Stimulated activated CD4-positive, alpha-beta T cell treated with anti-CD3 and anti-CD28 coated beads, Interleukin-12 subunit alpha, Interleukin-12 subunit beta, amount 100 ng/mL, for 48 hours (primary cell): Measurements from ENCODE around the gene NUTM2G.
"Not testable (repeated sequence)": the region's sequence is repeated elsewhere in the genome, so short reads cannot be mapped to it uniquely, and the experiment has no call there.

Experiments used
- DNase-seq, 3 donors: peaks; one replicate each; pipeline ENCODE4 v3.0.0-alpha.2; 2020; ENCODE audit warnings: low read depth in 2 of 3, low spot score in 1 of 3

The NUTM2G gene

DNA sequence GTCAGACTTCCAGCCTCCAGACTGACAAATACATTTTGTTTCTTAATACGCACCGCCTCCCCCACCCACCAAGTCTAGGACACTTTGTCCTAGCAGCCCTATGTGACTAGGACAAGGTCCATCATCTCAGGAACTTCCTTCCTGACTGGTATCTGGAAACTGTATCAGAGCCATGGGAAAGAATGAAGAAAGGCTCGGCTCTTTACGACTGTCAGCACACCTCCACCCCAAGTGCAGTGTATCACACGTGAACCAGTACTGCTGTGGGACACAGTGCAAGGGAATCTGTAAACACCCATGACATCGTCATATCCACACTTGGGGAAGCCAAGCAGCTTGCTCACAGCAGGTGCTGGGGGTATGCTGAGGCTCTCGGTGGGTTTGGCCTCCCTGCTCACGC, 13.0 kb downstream of the NUTM2G start:
- DNase-seq = not testable (repeated sequence)

DNA sequence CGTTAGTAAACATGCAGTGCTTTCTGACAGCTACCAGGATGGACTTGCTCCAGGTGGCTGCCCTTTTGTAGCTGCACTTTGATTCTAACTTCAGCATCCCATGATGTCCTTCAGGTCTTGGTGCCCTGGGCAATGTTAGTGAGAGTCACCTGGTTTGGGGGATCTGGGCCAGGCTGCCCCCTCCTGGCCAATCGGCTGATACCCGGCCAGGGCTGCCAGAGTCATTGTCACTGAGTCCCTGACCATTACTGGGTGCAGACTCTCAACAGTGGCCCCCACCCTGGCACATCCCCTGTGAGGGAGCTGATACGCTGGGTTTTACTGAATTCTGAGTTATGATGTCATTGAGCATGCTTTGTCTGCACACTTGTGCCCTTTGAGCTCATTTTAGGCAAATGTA, 13.5 kb downstream of the NUTM2G start:
- not testable (repeated sequence) for DNase-seq

DNA sequence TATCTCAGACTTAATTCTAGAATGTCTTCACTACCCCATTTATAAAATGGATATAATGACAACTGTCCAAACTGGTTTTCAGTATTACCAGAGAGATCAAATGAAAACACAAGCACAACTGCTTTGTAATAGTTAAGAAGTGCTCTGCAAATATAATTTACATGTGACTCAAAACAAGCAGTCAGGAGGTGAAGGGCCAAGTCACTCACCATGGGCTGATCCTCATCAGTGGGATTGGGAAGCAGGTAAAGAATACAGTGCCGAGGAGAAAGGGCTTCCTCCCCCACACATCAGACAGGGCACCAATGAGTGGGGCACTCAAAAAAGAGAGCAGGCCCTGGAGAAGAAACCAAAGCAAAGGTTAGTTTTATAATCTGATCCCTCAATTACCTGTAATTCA, 20.7 kb downstream of the NUTM2G start:
- not testable (repeated sequence) for DNase-seq

DNA sequence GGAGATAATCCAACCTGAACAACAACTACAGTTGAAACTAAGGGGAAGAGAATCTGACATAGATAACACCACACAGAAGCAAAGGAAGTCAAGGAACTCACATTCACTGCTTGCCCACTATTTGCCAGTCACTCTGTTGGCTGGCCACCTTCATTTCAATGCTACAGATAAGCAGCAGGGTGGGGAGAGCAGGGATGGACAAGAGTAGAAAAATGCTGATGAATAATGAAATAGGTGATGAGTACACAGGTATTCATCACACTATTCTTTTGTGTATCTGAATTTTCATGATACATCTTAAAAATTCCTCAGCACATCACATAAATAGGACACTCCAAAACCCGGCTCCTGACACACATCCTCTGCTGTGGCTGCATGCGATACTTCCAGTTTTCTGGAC, 21.9 kb downstream of the NUTM2G start:
- DNase-seq = not testable (repeated sequence)

DNA sequence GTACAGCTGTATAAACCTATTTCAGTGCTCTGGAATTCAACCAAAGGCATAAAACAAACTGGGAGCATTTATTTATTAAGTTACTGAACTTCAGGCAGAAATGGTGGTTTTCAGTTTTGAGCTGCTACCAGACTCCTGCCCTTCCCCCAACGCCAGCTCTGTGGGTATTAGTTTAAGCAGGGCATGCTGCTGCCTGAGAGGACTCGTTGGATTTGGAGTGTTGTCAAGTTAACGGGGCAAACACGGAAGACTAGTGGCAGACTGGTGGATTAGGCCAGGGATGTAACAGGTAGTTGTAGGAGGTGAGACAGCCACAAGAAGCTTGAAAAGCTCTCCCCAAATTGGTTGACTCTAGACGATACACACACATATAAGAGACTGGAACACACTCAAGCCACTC, 38.9 kb downstream of the NUTM2G start:
- not testable (repeated sequence) for DNase-seq

DNA sequence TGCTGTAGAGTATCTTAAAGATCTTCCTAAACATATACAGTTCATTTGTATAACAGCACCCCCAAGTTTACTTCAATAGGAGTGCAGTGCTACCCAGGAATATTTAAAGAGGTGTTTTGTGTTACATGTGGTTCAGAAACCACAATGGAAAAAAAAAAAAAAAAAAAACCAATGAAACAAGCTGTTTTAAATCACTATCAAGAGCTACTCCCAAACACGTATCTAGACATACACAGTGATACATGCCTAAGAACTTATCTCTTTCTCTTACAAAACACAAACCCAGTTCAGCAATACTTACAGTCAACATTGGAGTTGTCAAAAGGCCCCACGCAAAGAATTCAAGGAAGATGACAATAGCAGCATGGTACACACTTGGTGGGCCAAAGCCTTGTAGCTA, 43.9 kb downstream of the NUTM2G start:
- not testable (repeated sequence) for DNase-seq

DNA sequence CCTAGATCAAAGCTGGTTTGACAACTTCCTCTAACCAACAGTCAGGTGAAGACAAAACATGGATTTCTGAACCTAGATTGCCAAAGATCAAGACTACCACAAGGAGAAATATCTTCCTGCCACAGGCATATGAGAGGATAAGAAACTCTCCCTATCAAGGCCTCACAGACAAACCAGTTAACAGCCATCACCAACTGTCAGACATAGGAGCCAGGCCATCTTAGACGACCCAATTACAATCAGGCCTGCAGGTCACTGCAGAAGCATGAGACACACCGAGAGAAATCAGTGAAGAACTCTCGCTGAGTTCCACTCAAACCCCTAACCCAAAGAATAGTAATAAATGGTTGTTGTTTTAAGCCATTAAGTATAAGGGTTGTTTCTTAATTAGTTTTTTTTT, 45.4 kb downstream of the NUTM2G start:
- not testable (repeated sequence) for DNase-seq

DNA sequence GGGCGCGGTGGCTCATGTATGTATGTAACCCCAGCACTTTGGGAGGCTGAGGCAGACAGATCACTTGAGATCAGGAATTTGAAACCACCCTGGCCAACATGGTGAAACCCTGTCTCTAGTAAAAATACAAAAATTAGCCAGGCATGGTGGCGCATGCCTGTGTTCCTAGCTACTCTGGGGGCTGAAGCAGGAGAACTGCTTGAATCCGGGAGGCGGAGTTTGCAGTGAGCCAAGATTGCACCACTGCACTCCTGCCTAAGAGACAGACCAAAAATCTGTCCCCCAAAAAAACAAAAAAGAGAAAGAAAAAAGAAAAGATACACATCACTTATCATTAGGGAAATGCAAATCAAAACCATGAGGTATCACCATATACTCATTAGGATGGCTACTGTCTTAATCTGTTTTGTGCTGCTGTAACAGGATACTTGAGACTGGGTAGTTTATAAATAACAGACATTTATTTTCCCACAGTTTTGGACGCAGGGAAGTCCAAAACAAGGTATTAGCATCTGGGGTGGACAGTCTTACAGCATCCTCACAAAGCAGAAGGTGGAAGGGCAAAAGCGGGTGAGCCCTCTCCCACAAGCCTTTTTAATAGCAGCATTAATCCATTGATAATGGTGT, 55.0 kb downstream of the NUTM2G start:
- DNase-seq = not testable (repeated sequence)

DNA sequence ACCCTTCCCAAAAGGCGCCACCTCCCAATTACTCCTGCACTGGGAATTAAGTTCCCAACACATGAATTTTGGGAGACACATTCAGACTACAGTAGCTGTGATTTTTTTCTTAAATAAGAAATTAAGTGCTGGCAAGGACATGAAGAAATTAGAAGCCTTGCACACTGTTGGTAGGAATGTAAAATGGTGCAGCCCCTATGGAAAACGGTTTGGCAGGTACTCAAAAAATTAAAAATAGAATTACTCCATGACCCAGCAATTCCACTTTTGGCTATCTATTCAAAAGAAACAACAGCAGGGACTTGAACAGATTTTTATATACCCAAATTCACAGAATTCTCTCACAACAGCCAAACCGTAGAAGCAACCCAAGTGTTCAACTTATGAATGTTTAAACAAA, 55.5 kb downstream of the NUTM2G start:
- DNase-seq = not testable (repeated sequence)

DNA sequence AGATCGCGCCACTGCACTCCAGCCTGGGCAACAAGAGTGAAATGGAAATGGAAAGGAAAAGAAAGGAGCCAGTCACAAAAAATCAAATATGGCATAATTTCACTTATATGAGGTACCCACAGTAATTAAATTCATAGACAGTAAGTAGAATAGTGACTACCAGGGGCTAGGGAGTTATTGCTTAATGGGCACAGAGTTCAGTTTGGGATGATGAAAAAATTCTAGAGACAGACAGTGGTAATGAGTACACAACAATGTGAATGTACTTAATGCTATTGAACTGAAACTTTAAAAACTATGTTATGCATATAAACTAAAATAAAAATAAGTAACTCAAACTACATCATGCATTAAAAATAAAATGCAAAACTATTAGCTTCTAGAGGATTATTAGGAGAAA, 56.2 kb downstream of the NUTM2G start:
- DNase-seq = not testable (repeated sequence)
